NK-92 (cell line): Measurements from ENCODE around the gene PREP.
"Not testable (repeated sequence)": the region's sequence is repeated elsewhere in the genome, so short reads cannot be mapped to it uniquely, and the experiment has no call there.

Experiments used
- DNase-seq: peaks from one replicate; lab custom pipeline; 2025; ENCODE audit not compliant: unreplicated experiment; lab: John Stamatoyannopoulos, UW

PREP gene

DNA sequence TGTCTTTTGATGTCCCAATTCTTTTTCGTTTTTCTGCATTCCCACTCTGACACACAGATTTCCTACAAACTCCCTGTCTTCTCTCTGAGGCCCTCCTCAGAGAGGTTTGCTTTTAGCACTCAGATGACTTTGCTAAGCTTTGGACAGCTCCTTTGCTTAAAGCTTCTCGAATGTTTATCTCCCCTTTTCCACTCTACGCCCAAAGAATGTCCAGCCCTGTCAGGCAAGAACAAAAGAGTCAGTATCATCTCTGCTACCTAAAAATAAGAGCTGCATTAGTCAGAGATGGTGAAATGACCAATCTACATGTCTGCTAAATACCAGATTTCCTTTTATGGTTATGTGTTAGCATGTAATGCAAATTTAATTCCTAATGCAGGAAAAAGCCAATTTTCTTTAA lies 56.8 kb downstream of the PREP start:
- DNase-seq = no peak

DNA sequence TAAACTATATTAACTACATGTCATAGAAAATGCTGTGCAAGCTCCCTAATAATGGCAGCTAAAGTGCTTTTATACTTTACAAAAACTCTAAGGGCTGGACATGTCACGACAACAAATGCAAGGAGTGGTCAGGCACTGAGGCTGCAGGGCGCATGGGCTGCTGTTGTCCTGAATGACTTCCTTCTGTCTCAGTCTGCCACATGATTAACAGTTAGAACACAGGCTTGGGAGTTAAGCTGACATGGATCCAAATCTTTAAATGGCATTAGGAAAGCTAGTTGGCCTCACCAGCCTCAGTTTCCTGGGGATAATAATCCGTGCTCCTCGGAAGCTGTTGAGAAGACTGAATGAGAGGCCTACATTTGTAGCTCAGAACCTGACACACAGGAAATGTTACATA lies 57.4 kb downstream of the PREP start:
- DNase-seq = no peak

DNA sequence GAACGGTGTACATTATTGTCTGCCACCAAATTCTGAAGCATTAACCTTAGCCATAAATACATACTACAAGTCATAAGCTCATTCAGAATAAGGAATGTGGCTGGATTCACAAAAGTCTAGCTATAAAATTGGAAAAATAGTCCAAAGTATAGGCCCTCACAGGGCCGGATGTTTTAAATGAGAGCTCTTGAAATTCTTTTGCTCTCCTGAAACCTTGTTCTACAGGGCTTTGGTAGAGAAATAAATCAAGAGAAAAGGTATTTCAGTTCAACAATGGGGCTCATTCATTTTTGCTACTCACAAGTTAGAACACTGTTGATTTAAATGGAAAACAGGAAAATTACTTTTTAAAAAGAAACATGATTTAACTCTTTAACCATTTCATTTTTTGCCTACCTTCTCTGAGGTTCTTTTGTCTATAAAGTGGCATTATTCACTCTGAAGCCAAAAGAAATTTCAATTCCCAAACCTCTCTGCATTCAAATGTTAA lies 58.0 kb downstream of the PREP start:
- DNase-seq = no peak

DNA sequence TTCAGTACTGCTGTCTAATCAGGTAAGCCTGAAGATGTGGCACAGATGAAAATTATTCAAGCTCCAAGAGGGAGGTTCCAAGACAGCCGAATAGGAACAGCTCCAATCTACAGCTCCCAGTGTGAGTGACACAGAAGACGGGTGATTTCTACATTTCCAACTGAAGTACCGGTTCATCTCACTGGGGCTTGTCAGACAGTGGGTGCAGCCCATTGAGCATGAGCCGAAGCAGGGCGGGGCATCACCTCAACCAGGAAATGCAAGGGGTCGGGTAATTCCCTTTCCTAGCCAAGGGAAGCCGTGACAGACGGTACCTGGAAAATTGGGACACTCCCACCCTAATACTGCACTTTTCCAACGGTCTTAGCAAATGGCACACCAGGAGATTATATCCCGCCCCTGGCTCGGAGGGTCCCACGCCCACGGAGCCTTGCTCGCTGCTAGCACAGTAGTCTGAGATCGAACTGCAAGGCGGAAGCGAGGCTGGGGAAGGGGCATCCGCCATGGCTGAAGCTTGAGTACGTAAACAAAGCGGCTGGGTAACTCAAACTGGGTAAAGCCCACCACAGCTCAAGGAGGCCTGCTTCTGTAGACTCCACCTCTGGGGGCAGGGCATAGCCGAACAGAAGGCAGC lies 64.4 kb downstream of the PREP start:
- not testable (repeated sequence) for DNase-seq

DNA sequence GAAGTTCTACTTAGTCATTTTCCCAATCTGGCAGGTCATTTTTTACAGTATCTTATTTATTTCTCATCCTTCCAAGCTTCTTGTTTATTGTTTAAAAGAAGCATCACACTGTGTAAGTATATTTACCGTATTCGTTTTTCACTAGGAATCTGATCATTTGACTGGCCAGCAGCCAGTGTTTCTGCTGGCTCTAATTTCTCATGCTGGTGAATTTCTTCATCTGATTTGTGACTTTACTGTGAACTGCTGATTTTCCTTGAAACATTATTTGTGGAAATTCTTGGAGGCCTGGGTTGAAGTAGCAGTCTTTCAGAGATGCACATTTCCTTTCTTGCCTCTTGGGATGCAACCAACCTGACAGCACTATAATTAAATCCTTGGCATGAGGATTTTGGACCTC lies 65.9 kb downstream of the PREP start:
- no peak for DNase-seq

DNA sequence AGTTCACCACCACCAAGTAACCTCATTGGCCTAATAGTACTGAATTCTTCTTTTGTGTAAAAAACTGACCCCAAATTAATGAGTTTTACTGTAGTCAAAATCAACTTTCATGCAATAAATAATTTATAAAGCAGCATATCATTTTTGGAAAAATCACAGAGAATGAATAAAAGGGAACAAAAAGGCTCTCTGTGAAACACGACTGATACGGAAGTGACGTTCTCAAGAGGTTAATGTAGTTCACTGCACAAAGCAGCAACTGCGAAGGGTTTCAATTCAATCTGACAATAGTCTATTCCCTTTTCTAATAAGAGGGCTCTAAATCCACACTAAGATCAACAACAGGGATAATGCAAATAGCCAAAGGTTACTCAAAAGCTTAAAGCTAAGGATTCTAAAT lies 70.3 kb downstream of the PREP start:
- DNase-seq = no peak

DNA sequence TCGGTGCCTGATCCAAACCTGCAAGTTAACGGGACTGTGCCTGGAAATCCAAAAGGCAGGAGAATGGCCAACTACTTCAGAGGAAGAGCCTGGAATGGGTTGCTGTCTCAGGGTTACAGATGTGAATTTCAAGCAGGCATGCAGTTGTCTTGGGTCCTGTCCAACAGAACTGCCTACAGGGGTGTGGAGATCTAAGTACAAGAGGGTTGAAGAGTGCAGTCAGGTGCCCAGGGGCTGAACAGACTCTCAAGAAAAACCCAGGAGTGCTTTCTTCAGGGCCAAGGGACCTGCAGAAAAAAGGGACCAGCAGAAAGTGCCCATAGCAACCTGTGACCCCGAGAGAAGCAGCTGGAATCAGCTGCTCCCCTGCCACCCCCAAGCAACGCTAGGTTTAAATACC lies 71.0 kb downstream of the PREP start:
- DNase-seq = no peak

DNA sequence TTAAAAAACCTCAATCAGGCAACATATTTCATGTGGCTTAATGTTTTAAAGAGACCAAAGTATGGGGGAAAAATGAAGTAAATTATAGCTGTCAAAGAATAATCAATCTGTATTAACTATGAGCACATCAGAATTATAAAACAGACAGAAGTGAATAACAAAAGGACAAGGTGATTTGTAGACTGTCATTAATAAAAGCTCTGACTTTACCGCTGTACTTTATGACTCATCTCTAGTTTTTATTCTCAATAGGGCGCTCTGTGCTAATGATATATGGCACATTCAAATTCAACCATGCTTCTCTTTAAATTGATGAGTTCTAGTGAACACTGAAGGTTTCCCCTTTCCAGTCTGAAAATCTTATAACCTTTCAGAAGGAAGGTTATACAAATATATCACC lies 72.0 kb downstream of the PREP start:
- DNase-seq = no peak

DNA sequence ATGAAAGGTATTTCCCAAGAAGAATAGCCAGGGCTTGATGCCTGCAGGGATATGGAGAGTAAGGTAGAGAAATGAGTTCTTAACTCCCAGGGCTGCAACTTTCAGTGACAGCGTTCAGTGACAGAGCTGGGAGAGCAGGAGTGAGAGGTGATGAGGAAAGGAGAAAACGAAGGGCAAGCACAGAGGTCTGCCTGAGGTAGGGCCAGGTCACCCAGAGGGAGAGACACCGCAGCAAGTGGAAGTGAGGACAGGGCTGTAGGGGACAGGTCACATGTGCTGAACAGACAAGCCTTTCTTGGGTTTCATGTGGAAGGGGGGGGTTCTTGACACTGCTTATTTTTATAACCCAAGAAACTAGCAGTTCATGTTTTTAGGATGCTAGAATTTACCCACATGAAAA lies 72.5 kb downstream of the PREP start:
- no peak for DNase-seq

DNA sequence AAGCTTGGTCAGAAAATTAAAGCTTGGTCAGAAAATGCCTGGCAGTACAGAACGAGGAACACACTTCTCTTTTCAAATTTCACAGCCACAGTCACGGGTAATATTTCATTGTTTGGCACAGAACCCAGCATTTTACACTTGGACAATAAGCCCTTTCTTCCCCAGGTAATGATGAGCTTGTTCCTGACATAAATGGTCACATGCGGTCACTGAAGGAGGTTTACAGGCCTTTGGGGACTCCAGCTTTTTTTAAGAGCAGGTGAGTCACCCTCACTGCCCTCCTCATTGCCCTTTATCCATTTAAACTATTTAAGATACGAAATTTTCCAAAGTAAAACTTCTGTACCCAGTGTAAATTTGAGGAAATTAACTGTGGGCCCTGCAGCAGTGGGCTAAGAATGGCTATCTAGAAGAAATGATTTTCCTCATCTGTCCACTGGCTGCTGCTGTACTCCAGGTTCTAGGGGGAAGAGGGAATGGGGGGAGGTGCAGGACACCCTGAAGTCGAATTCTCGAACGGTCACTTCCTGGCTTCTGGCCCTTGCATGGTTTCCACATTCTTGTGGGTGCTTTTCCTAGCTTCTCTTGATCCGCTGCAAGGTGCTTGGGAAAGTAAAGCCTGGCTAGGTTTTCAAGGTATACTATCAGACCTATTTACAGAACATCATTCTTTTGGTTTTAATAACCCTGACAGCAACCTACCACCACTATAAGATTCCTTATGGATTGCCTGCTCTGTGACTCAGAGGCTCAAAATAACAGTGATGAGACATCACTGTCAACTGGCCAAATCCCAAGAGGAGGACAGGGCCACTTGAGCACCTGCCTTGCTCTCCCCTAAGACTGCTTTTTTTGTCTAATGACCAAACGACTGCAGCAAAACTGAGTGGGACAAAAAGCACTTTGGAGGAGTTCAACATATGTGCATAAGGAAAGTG lies 75.8 kb downstream of the PREP start:
- no peak for DNase-seq

DNA sequence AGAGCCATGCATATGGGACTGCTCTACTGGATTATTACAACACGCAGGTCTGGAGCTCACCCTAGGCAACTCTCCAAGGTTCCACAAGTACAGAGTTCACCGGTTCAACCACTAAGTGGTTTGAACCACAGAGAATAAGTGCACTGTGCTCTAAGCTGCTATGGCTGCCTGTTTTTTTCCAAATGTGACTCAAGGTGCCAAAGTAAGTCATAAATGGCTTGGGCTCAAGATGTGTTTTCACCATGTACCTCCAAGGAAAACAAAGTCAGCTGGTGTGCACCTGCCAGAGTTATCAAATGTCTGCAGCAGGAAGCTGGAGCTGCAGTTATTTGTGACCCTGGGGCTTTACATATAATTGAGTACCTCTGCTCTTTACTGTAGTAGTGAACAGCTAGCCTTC lies 76.7 kb downstream of the PREP start:
- no peak for DNase-seq

DNA sequence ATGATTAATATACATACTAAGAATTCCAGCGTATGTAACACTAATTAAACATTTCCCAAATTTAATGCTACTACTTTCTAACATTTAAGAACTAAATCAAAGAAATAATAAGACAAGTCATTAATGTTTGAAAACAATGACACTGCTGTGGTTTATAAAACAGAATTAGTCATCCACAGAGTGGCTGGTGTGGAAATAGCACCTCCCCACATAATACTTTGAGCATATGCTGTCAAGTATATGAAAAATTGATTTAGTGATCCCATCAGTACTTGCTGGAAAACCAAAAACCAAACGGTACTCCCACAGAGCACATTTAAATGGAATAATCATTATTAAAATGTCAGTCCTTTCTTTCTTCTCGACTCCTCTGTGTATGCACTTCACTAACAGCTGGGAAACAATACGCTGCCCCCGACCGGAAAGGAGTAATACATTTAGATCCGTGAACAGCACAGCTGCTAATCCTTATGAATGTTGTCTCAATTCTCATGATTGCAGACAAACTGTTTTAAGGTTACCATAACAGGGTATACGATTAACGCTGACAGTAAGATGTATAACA lies 78.4 kb downstream of the PREP start:
- DNase-seq = no peak

DNA sequence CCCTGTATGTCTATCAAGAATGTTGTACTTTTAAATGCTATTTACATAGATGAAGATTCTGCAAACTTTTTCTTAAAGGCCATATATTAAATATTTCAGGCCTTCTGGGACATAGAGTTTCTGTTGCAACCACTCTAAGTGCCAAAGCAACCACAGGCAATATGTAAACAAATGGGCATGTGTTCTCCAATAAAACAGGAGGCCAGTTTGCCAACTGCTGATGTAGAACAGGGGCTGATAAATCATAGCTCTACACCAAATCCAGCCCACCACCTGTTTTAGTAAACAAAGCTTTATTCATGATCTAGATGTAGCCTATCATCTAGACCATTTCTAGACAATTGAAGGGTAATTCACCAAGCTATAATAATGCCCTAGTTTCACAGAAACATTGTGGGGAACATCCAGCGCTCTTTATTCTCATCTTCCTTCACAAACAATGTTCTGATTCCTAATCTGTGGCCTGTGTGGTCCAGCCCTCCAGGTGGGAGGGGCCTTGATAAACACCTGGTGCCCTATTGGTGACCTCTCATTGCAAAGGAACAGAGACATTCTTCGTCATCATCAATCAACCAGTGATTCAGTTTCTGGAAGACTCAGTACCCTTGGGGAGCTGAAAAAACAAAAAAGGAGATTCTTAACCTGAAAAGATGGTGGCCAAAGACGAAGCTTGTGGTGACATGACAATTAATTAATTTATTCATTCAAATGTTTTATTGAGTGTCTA lies 80.2 kb downstream of the PREP start:
- no peak for DNase-seq

DNA sequence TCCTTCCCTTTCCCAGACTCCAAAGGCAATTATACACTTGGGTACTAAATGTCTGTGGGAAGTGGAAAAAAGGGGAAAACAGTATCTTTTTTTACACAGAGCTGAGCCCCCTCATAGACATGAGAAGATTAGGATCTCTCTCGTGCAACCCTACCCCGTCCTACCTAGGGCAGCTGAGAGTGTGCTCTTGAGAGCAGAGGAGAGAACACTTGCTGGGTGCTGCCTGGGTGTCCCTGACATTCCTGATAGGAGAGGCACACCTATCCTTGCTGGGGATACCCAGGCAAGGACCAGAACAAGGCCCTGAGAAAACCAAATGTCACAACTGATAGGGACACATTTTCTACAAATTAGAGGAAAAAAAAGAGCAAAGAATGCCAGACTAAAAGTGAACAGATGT lies 81.2 kb downstream of the PREP start:
- no peak for DNase-seq

DNA sequence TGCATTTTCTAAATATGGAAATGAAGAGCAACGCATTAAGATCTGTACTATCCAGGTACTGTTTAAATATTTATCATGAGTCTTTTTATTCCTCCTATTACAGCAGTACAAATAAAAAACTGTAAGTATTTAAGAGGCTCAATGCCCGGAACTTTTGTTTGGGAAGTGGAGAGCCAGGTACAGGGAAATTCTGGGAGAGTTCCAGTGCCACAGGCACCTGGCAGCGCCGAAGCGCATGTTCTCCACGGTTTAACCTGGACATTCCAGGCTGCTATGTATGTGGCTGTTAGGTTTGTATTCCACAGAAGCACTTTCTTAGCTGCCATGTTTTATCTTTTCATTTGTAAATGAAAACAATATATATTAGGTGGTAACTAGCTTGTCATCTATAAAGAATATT lies 81.7 kb downstream of the PREP start:
- no peak for DNase-seq

DNA sequence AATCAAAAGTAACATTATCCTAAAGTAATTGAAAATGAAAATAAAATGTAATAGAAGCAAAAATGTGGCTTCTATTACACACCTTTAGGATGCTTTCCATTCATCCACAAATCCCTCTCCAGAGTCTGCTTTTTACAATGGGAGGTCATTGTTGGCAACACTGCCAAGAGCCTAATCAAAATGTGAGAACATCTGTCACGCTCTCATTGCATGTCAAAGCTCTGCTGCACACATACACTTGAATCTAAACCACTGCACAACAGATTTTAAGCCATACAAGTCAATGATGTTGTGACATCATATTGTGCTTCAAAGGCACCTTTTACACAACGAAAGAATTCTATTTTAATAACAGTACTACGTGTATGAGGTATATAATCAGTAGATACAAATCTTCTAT lies 82.1 kb downstream of the PREP start:
- no peak for DNase-seq

DNA sequence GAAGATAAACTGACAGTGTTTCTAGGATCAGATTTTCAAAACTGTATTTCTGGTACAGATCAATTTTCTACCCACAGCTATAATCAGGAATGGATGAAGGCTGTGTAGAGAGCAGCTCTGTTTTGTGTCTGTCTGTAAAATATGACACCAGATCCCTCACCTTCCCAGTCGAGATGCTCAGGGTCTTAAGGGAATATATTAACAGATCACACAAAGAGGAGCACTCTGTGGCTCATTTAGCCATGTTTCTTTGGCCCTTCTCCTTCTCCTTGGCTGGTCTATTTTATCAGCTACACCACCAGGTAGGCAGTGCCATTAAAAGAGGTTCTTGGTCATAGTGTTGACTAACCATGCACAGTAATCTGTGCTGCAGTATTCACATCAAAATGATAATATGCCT lies 82.6 kb downstream of the PREP start:
- no peak for DNase-seq

DNA sequence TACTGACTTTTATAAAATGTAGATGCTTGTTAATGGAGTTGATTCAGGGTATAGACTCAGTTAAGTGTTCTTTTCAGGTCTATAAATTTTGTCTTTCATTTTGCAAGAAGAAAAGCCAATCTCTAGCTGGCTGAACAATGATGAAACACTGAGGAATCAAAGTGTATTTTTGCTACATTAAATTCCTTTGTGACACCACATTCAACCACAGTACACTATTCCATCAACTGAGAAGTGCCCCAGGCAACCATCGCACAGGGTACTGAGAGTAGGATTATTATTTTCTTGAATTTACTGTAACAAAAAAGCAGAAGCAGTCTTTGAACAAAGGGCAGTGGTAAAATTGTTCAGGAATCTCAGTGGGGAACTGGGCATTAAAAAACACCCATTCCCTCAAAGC lies 83.6 kb downstream of the PREP start:
- DNase-seq = no peak

DNA sequence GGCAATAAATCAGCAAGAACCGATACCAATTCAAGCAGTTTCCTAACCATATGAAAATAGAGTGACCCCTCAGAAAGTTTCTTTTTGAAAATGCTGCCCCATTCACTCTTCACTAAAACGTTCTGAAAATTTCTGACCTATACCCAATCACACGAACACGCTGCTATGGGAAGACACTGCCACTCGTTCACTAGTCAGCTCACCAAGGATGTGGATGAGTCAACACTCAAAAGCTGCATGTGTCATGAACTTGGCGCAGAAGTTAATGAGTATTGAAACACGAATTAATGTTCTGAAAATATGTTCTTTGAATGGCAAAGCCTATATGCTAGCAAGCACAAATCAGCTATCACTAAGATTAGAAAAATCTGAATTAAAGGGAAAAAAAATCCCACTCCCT lies 84.2 kb downstream of the PREP start:
- no peak for DNase-seq

DNA sequence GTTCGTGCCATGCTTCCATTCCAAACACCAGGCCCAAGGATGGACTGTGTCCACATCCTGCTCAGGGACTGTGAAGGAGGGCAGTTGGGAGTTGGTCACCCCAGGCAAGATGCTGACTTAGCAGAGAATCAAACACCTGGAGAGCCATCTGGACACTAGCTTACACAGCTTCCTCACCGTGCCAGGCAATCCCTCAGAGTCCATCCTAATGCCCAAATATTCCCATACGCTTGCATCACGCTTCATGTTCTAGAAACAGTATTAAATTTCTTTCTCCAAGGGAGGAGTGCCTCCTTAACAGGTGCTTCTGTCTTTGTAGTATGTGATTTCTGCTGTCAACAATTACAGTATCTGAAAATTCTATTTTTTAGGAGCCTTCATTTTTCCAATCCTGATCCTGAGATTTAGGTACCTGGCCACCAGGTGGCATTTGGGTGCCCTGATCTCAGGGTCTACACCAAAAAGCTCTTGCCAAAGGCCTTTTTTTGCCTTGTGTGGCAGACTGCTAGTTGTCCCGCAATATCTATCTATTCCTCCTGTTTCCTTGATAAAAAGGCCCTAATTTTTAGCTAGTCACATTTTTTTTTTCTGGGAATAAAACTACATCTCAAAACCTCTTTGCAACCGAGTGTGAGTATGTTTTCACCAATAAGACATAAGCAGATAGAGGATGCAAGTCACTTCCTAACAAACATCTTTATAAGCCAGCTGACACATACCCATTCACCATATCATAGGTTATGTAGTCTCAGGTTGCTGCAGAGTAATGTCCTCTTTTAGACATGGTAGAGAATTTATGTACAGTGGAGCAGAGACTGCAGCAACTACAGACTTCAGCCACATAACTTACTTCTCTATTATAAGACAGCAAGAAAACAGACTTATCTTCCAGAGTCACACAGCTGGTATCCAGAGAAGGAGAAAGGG lies 85.0 kb downstream of the PREP start:
- DNase-seq = no peak
